ENCODE measurements around the gene CLN6. TPM values are rescaled to one million over a fixed set of nuclear protein-coding genes. Genes with fewer than 3 reads are reported as not detected.

The CLN6 gene
- total and polyA plus RNA-seq, 2 experiments from 2014 or later: 3.8 to 17.4 TPM

GRCh38 chr15:68220489-68220888 is 9.0 kb downstream of the CLN6 start:
- 100% methylated on average over 2 of the region's 2 CpGs for whole genome bisulfite sequencing, 2 experiments (ENCODE audit: low coverage in 1 of 2, low lambda C conversion rate in 2 of 2, missing lambda C conversion rate in 2 of 2)
- H3K27me3 ChIP-seq (replicated peaks; ENCODE audit: insufficient read depth): no peaks in the 10 kb centered on the region
- H3K9me3 ChIP-seq (ENCODE audit: low read depth): no peaks in the 10 kb centered on the region
- no peak for DNase-seq
- no peak overlapping the region for H3K27ac ChIP-seq
- H2AFZ ChIP-seq: no peak overlapping the region
- TF ChIP-seq EZH2phosphoT487 (IDR thresholded peaks at IDR 0.05; ENCODE audit: insufficient read depth, low read depth) (no peak), EZH2 (IDR thresholded peaks at IDR 0.05; ENCODE audit: insufficient read depth, poor library complexity, severe bottlenecking) (no peak)
- H3K36me3 ChIP-seq (ENCODE audit: low read depth): no peaks in the 10 kb centered on the region; the same call in 1 of the 2 replicates
- no peaks in the 10 kb centered on the region for H4K20me1 ChIP-seq (ENCODE audit: insufficient read depth)
- H3K4me1 ChIP-seq (ENCODE audit: insufficient read depth): no peaks in the 10 kb centered on the region
- H3F3A ChIP-seq (ENCODE audit: insufficient read depth): no peaks in the 10 kb centered on the region
- no peak overlapping the region for H3K4me2 ChIP-seq (ENCODE audit: unreplicated experiment)
- peaks cover 43% of the 10 kb centered on the region for H3K79me2 ChIP-seq (ENCODE audit: insufficient read depth)
- H3K4me3 ChIP-seq: no peak overlapping the region
- no peaks in the 10 kb centered on the region for H3K9me2 ChIP-seq (ENCODE audit: insufficient read depth)
- no peak overlapping the region for H3K9ac ChIP-seq
- in situ Hi-C loops (cut with MboI): no loop called here

- H3F3A ChIP-seq (ENCODE audit: insufficient read depth): no peaks in the 10 kb centered on the region
- no peak overlapping the region for H3K9ac ChIP-seq
- DNase-seq: no peak
- no peaks in the 10 kb centered on the region; the same call in 1 of the 2 replicates for H3K36me3 ChIP-seq (ENCODE audit: low read depth)
- H3K27me3 ChIP-seq (replicated peaks; ENCODE audit: insufficient read depth): no peaks in the 10 kb centered on the region
- no peak overlapping the region for H3K27ac ChIP-seq
- in situ Hi-C loops (cut with MboI): no loop called here
- peaks cover 29% of the 10 kb centered on the region for H3K79me2 ChIP-seq (ENCODE audit: insufficient read depth)
- H3K4me2 ChIP-seq (ENCODE audit: unreplicated experiment): no peak overlapping the region
- H3K4me1 ChIP-seq (ENCODE audit: insufficient read depth): no peaks in the 10 kb centered on the region
- no peak overlapping the region for H3K4me3 ChIP-seq
- TF ChIP-seq EZH2phosphoT487 (IDR thresholded peaks at IDR 0.05; ENCODE audit: insufficient read depth, low read depth) (no peak), EZH2 (IDR thresholded peaks at IDR 0.05; ENCODE audit: insufficient read depth, poor library complexity, severe bottlenecking) (no peak)
- no peaks in the 10 kb centered on the region for H4K20me1 ChIP-seq (ENCODE audit: insufficient read depth)
- no peaks in the 10 kb centered on the region for H3K9me2 ChIP-seq (ENCODE audit: insufficient read depth)
- 96% methylated on average over 9 of the region's 9 CpGs for WGBS, 2 experiments (ENCODE audit: low coverage in 1 of 2, low lambda C conversion rate in 2 of 2, missing lambda C conversion rate in 2 of 2)
- no peaks in the 10 kb centered on the region for H3K9me3 ChIP-seq (ENCODE audit: low read depth)
- no peak overlapping the region for H2AFZ ChIP-seq
Observed at GRCh38 chr15:68218847-68219798, 10.4 kb downstream of the CLN6 start.

- H3K9ac ChIP-seq: no peak overlapping the region
- H3K27ac ChIP-seq: no peak overlapping the region
- no peak for TF ChIP-seq EZH2 (IDR thresholded peaks at IDR 0.05; ENCODE audit: insufficient read depth, poor library complexity, severe bottlenecking)
- no peak for TF ChIP-seq EZH2phosphoT487 (IDR thresholded peaks at IDR 0.05; ENCODE audit: insufficient read depth, low read depth)
- H3K79me2 ChIP-seq (ENCODE audit: insufficient read depth): peaks cover 21% of the 10 kb centered on the region
- no peaks in the 10 kb centered on the region for H3K4me1 ChIP-seq (ENCODE audit: insufficient read depth)
- no peak overlapping the region for H2AFZ ChIP-seq
- 90 to 96% methylated on average over 8 of the region's 8 CpGs for WGBS, 2 experiments (ENCODE audit: low coverage in 1 of 2, low lambda C conversion rate in 2 of 2, missing lambda C conversion rate in 2 of 2)
- H4K20me1 ChIP-seq (ENCODE audit: insufficient read depth): no peaks in the 10 kb centered on the region
- no peak overlapping the region for H3K4me3 ChIP-seq
- no peaks in the 10 kb centered on the region for H3K9me2 ChIP-seq (ENCODE audit: insufficient read depth)
- no peaks in the 10 kb centered on the region for H3F3A ChIP-seq (ENCODE audit: insufficient read depth)
- DNase-seq: no peak
- in situ Hi-C loops (cut with MboI): no loop called here
- no peak overlapping the region for H3K4me2 ChIP-seq (ENCODE audit: unreplicated experiment)
- H3K36me3 ChIP-seq (ENCODE audit: low read depth): no peaks in the 10 kb centered on the region; the same call in 1 of the 2 replicates
- H3K27me3 ChIP-seq (replicated peaks; ENCODE audit: insufficient read depth): no peaks in the 10 kb centered on the region
- H3K9me3 ChIP-seq (ENCODE audit: low read depth): no peaks in the 10 kb centered on the region
Observed at GRCh38 chr15:68218331-68218730, 11.2 kb downstream of the CLN6 start.

GRCh38 chr15:68217341-68217740 is 12.2 kb downstream of the CLN6 start:
- Histone ChIP-seq H3K27me3 (replicated peaks; ENCODE audit: insufficient read depth) (no peaks in the 10 kb centered on the region), H3K36me3 (ENCODE audit: low read depth) (no peaks in the 10 kb centered on the region; the same call in 1 of the 2 replicates), H3K9me2 (ENCODE audit: insufficient read depth) (no peaks in the 10 kb centered on the region), H3K4me3 (no peak overlapping the region), H4K20me1 (ENCODE audit: insufficient read depth) (no peaks in the 10 kb centered on the region), H3K27ac (no peak overlapping the region), H3K9me3 (ENCODE audit: low read depth) (no peaks in the 10 kb centered on the region), H3K79me2 (ENCODE audit: insufficient read depth) (peaks cover 16% of the 10 kb centered on the region; the same call in 1 of the 2 replicates), H3F3A (ENCODE audit: insufficient read depth) (no peaks in the 10 kb centered on the region), H3K4me1 (ENCODE audit: insufficient read depth) (no peaks in the 10 kb centered on the region), H3K9ac (no peak overlapping the region), H3K4me2 (ENCODE audit: unreplicated experiment) (no peak overlapping the region), H2AFZ (no peak overlapping the region)
- TF ChIP-seq EZH2phosphoT487 (IDR thresholded peaks at IDR 0.05; ENCODE audit: insufficient read depth, low read depth) (no peak), EZH2 (IDR thresholded peaks at IDR 0.05; ENCODE audit: insufficient read depth, poor library complexity, severe bottlenecking) (no peak)
- DNase-seq: no peak
- 95 to 100% methylated on average over 4 of the region's 4 CpGs for WGBS, 2 experiments (ENCODE audit: low coverage in 1 of 2, low lambda C conversion rate in 2 of 2, missing lambda C conversion rate in 2 of 2)
- in situ Hi-C loops (cut with MboI): no loop called here

Data from GM23248 (cell line).